Testis (tissue), 2 donors: ENCODE data around the gene DCT.

Experiments
- CTCF ChIP-seq, 3 experiments: fragments of 450-650 bp in 2 of 3; fragments of 200-600 bp in 1 of 3; sonication (generic) in 1 of 3; IDR thresholded peaks; one replicate each; pipeline ENCODE4 v1.5.1; 2016 to 2019; ENCODE audit warnings: antibody characterized with exemption in 3 of 3, mild to moderate bottlenecking in 2 of 3, moderate library complexity in 1 of 3
- POLR2A ChIP-seq: fragments of 450-650 bp; IDR thresholded peaks from one replicate; pipeline ENCODE4 v1.6.1; 2017; ENCODE audit warnings: antibody characterized with exemption, mild to moderate bottlenecking, moderate library complexity

- TF ChIP-seq POLR2A (no peak), CTCF (IDR thresholded peaks at IDR 0.05) (no peak)
These were observed 1.2 kb upstream of the DCT start for GRCh38 chr13:94480672-94481145.
